Fibroblast of upper back skin (primary cell): ENCODE data around the gene DMAC2.
"Not testable (repeated sequence)": the region's sequence is repeated elsewhere in the genome, so short reads cannot be mapped to it uniquely, and the experiment has no call there.

Experiments used
- DNase-seq: peaks from one replicate; pipeline ENCODE4 v3.0.0-alpha.2; 2013

Gene DMAC2

GRCh38 chr19:41442473-41443355 lies 3.0 kb upstream of the DMAC2 start, which contains the start of gene ERICH4:
Gene ERICH4, plus strand, starts transcription at chr19:41443156. Its CDS starts 14 bp downstream, at chr19:41443170.
- no peak for DNase-seq

GRCh38 chr19:41441321-41441945 lies 1.7 kb upstream of the DMAC2 start:
- DNase-seq: no peak

- no peak for DNase-seq
These were observed 1.7 kb downstream of the DMAC2 start for GRCh38 chr19:41437944-41438574.

- no peak for DNase-seq
These were observed 3.1 kb downstream of the DMAC2 start for GRCh38 chr19:41436674-41436951.

GRCh38 chr19:41435936-41436673 lies 3.6 kb downstream of the DMAC2 start:
- DNase-seq: no peak

GRCh38 chr19:41435376-41435775 lies 4.3 kb downstream of the DMAC2 start:
- not testable (repeated sequence) for DNase-seq

- no peak for DNase-seq
These were observed 5.3 kb downstream of the DMAC2 start for GRCh38 chr19:41434450-41434849.

- DNase-seq: no peak
These were observed 6.5 kb downstream of the DMAC2 start for GRCh38 chr19:41433171-41433570.

GRCh38 chr19:41431426-41432386 lies 8.0 kb downstream of the DMAC2 start:
- DNase-seq: peak; percentile 25

GRCh38 chr19:41430922-41431321 lies 8.8 kb downstream of the DMAC2 start:
- no peak for DNase-seq

GRCh38 chr19:41428481-41428859 lies 11.2 kb downstream of the DMAC2 start:
- no peak for DNase-seq

- DNase-seq: no peak
These were observed 11.8 kb downstream of the DMAC2 start for GRCh38 chr19:41427647-41428480.

GRCh38 chr19:41426952-41427646 lies 12.6 kb downstream of the DMAC2 start, which contains the start of gene B3GNT8:
Gene B3GNT8, minus strand, starts transcription at chr19:41427374. Its CDS starts 596 bp downstream, at chr19:41426778.
- DNase-seq: peak; percentile 51

- DNase-seq: no peak
These were observed 13.4 kb downstream of the DMAC2 start for GRCh38 chr19:41426116-41426841.

GRCh38 chr19:41425174-41426115 lies 14.3 kb downstream of the DMAC2 start:
- no peak for DNase-seq

- DNase-seq: no peak
These were observed 15.2 kb downstream of the DMAC2 start for GRCh38 chr19:41424335-41425173.

GRCh38 chr19:41422955-41423354 lies 16.8 kb downstream of the DMAC2 start:
- no peak for DNase-seq
